ENCODE measurements around the gene PRICKLE2.

- no peak for TF ChIP-seq CTCF (IDR thresholded peaks at IDR 0.05)
- peak; percentile 31 to 34; a peak in 4 of 5 replicates for TF ChIP-seq RAD21 (conservative IDR thresholded peaks at IDR 0.05 in 1 of 2, IDR thresholded peaks at IDR 0.05 in 1 of 2)
- no peak; a peak in 1 of 4 replicates for TF ChIP-seq CEBPB (IDR thresholded peaks at IDR 0.05)
- no peak for TF ChIP-seq POLR2A (IDR thresholded peaks at IDR 0.05; ENCODE audit: low read length)
- no peak for TF ChIP-seq CBX8 (IDR thresholded peaks at IDR 0.05)
- TF ChIP-seq ZSCAN20 (CRISPR knock-in tag; IDR thresholded peaks at IDR 0.05) = no peak
- TF ChIP-seq POLR2AphosphoS2 (conservative IDR thresholded peaks at IDR 0.05; ENCODE audit: low read length) = no peak
- TF ChIP-seq PHF8 (IDR thresholded peaks at IDR 0.05; ENCODE audit: borderline replicate concordance, low read depth) = no peak
- TF ChIP-seq PBX3 (IDR thresholded peaks at IDR 0.05) = 0 out of 2 replicates have a peak, but pooled peaks have one; percentile 41
- no peak for TF ChIP-seq SREBF2 (IDR thresholded peaks at IDR 0.05)
- TF ChIP-seq HOXB5 (CRISPR knock-in tag; IDR thresholded peaks at IDR 0.05) = no peak
- TF ChIP-seq ZNF302 (CRISPR knock-in tag; IDR thresholded peaks at IDR 0.05) = no peak
- TF ChIP-seq KDM5A (IDR thresholded peaks at IDR 0.05) = no peak
- no peak for TF ChIP-seq MAZ (IDR thresholded peaks at IDR 0.05; ENCODE audit: borderline replicate concordance, low read depth, low read length)
These were observed 140.6 kb downstream of the PRICKLE2 start for GRCh38 chr3:64084640-64085039.
